ENCODE measurements around the gene AGPAT2.
"Not testable (repeated sequence)": the region's sequence is repeated elsewhere in the genome, so short reads cannot be mapped to it uniquely, and the experiment has no call there.

Gene AGPAT2

GRCh38 chr9:136720251-136720897 is 33.1 kb upstream of the AGPAT2 start:
- DNase-seq, result peak; percentile 85

GRCh38 chr9:136719195-136719880 is 32.1 kb upstream of the AGPAT2 start:
- no peak for DNase-seq

- no peak for DNase-seq
Measured at GRCh38 chr9:136718345-136719194, 31.3 kb upstream of the AGPAT2 start.

- no peak for DNase-seq
Measured at GRCh38 chr9:136717399-136717798, 30.1 kb upstream of the AGPAT2 start.

DNA sequence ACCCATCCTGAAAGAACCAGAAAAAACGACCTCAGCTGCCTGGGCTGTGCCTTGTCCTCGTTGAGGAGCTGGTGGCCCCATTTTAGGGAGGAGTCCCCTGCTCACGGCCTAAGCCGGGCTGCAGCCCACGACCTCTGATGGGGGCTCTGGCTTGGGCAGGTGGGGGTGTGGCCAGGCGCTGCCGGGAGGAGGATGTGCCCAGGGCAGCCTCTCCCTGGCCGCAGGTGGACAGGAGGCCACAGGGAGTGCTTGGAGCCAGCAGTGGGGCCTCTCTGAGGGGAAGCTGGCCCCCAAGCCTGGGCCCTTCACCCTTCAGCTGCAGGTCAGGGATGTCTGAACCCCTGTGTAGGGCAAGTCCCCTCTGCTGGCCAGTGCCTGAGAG is 27.6 kb upstream of the AGPAT2 start:
- no peak for DNase-seq

DNA sequence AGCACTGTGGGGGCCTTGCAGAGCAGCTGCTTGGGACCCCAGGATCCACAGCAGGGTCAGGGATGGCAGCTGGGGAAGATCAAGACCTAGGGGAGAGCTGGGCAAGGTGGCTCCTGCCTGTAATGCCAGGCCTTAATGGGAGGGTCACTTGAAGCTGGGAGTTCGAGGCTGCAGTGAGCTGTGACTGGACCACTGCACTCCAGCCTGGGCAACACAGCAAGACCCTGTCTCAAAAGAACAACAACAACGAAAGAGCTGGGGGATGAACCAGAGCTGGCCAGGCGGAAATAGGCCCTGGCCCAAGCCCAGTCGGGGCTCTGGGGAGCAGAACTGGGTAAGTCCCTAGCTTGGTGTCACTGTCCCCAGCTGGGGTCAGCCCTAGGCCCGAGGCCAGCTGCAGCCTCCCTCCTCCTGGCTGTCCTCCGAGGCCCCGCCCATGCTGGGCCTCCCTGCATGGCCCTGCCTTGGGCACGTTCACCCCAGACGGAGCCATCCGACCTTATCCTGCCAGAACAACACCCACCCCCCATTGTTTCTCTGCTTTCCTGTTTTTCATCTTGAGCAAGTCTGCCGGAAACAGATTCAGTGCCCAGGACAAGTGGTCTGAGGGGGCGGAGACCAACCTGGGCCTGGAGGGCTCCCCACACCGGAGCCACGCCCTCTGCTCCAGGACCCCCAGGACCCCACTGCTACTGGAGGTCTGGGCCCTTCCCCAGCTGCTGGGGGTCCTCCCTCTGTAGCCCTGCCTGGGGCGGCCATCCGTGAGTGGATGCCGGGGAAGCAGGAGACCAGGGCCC is 27.0 kb upstream of the AGPAT2 start:
- DNase-seq, result no peak

- no peak for DNase-seq
Measured at GRCh38 chr9:136713550-136713949, 26.3 kb upstream of the AGPAT2 start.

DNA sequence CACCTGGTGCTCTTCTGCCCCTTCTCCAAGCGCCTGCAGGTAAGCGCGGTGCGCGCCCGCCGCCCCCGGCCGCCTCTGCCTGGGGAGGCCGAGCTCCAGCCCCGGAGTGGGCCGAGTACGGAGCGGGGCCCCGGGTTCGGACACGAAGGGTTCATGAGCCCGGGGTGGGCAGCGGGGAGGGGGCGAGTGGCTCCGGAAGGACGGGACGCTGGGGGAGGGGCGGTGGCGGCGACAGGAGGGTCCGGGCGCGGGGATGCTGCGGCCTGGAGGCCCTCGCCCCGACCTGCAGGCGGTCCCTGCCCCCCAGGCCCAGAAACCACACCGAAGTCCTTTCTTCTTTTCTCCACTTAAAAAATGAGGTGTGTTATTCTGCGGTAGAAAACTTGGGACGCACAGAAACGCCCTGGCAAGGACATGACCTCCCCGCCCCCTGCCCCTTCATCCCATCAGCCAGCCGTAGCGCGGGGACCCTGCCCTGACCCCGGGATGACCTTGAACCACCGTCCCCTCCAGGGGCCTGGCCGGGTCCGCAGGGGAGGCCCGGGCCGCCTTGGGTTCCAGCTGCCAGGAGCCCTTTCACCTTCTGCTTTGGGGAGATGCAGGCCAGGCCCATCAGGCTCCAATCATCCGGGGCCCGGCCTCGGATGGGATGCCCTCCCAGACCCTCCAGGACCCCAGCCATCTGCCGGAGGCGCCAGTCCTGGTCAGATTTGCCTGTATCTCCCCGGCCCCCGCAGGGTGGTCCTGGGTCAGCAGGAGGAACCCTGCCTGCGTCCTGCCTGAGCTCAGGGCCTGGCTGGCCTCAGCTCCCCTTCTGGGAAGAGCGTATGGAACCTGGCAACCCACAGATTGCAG is 25.7 kb upstream of the AGPAT2 start:
- DNase-seq, result peak; percentile 49

- DNase-seq, result peak; percentile 86
Measured at GRCh38 chr9:136711751-136712689, 24.8 kb upstream of the AGPAT2 start, which contains the start of gene DIPK1B. DIPK1B (plus strand) TSS chr9:136712572; CDS start chr9:136712666, 94 bp downstream.

- not testable (repeated sequence) for DNase-seq
Measured at GRCh38 chr9:136711219-136711648, 24.0 kb upstream of the AGPAT2 start.

DNA sequence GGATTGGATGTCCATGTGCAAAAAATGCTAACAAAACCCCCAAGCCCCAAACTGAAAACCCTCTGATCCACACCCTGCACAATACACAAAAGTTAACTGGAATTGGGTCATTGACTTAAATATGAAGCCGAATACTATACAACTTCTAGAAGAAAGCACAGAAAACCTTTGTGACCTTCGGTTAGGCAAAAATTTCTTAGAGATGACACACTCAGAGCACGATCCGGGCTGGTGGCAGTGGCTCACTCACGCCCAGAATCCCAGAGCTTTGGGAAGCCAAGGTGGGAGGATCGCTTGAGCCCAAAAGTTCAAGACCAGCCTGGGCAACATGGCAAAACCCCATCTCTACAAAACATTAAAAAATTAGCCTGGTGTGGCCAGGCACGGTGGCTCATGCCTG is 23.3 kb upstream of the AGPAT2 start:
- DNase-seq, result no peak

DNA sequence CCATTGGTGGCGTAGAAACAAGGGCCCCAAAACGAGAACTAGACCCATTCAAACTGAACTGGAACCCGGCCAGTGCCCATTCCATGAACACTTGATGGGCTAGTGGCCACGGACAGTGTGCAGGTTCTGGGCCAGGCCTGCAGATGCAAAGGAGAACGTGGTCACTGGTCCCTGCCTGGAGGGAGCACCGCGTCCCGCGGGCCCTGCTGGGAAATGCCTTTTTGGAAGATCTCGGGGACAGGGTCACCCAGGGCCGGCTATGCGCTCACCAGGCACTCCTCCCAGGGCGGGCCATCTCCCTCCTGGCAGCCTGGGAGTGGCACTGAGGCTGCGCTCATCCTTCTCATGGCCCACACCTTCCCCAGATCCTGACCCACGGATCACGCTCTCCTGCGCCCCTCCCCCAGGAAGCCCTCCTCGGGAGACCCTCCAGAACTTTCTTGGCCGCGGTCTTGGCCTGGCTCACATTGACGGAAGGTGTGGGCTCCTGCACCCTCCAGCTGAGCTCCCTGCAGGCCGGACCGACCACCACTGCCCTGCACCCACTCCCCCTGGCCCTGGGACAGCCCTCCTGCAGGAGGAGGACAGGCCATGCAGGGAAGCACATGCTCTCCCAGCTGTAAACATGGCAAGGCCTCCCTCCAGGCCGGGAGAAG is 22.3 kb upstream of the AGPAT2 start:
- DNase-seq, result no peak

DNA sequence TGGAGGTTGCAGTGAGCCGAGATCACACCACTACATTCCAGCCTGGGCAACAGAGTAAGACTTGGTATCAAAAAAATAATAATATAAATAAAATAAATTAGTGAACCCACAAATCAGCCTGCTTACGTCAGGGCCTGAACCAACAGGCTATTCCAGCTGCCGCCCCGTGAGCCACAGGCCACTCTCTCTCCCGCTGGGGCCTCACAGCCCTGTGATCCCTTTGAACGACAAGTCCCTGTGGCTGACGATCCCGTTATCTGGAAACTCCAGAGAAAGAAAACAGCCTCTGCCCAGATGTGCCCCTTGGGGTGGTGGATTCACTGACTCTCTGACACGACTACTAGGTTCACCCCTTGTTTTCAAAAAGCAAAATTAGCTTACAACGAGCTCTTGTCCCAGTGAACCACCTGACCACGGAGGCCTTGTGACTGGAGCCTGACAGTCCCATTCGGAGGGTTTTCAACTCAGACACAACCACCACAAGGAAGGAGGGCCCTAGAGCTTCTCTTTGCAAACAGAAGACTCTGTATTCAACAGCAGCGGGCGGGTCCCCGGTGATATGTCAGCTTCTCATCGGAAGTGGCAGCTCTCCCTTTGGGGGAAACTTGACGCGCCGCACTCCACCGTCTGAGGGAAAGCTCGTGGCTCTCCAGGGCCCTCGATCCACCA is 20.7 kb upstream of the AGPAT2 start:
- no peak for DNase-seq

DNA sequence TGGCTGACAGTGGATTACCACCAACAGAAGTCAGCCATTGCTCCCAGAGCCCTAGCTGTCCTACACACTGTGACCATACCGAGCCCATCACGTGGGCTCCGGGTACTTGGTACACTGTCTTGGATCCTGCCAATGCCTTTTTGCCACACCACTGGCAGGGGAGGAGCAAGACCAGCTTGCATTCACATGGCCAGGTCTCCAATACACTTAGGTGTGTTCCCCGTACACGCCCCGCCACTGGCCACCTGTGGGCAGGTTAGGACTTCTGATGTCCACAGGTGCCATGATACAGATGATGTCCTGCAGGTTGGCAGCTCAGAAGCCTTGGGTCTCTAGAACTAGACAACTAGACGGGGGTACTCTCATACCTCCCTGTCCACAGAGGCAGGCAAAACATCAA is 19.8 kb upstream of the AGPAT2 start:
- DNase-seq, result no peak

GRCh38 chr9:136705564-136705963 is 18.3 kb upstream of the AGPAT2 start:
- DNase-seq, result no peak

DNA sequence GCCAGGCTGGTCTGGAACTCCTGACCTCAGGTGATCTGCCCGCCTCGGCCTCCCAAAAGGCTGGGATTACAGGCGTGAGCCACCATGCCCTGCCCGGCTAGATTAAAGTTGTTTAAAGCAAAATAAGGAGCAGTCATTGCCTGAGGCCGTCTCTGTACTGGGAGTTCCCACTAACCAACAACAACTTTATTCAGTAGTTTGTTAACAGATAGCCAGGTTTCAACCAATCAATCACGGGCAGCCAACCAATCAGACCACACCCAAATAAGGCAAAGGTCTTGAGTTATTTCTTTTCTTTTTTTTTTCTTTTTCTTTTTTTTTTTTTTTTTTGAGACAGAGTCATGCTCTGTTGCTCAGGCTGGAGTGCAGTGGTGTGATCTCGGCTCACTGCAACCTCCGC is 17.5 kb upstream of the AGPAT2 start:
- not testable (repeated sequence) for DNase-seq

DNA sequence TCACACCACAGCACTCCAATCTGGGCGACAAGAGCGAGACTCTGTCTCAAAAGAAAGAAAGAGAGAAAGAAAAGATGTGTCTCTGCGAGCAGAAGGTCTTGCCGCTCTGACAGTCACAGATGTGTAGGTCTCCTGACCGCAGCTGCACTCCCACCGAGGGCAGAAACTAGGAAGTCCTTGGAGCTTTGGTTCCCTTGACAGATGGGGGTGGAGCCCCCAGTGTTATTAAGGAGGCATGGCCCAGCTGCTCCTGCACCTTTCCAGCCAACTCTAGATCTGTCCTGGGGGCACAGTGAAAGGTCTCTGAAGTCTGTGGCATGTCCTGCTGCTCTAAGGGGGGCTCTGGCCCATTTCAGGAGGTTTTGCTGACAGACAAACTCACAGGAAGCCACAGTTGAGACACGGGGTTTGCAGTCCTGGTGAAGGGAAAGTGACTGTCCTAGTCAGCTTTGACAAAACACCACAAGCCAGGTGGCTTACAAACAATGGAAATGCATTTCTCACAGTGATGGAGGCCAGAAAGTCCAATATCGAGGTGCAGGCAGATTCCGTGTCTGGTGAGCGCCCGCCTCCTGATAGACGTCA is 16.1 kb upstream of the AGPAT2 start:
- no peak for DNase-seq

- DNase-seq, result no peak
Measured at GRCh38 chr9:136701668-136702053, 14.4 kb upstream of the AGPAT2 start.
